CD14-positive monocyte (primary cell): ENCODE results near the gene ACMSD. TPM values are rescaled to one million over a fixed set of nuclear protein-coding genes. Genes with fewer than 3 reads are reported as not detected.

ENCODE experiments used
- DNase-seq, 3 donors: peaks; one replicate each; pipeline ENCODE4 v3.0.0-alpha.2; 2011 to 2022
- H2AFZ ChIP-seq: 2 replicates; pipeline ENCODE4 v1.6.0; 2012; ENCODE audit warnings: mild to moderate bottlenecking, low read depth, low read length, inconsistent platforms; ENCODE audit not compliant: insufficient read depth, poor library complexity, severe bottlenecking
- H3K27ac ChIP-seq, 2 donors: 1 replicate in 1 of 2; 2 replicates in 1 of 2; pipeline ENCODE4 v1.5.1; 2012 to 2013; ENCODE audit warnings: low read length in 2 of 2, control low read depth in 1 of 2, inconsistent platforms in 1 of 2, low read depth in 1 of 2, mild to moderate bottlenecking in 1 of 2
- H3K27me3 ChIP-seq, 2 donors: one replicate each; pipeline versions ENCODE4 v1.6.0 to v1.6.1; 2011 to 2013; ENCODE audit warnings: low read length in 2 of 2; ENCODE audit not compliant: control insufficient read depth in 2 of 2, insufficient read depth in 2 of 2
- H3K36me3 ChIP-seq, 2 donors: replicated peaks in 1 of 2; 1 replicate in 1 of 2; 2 replicates in 1 of 2; pipeline versions ENCODE4 v1.5.1 to v1.6.1; 2012 to 2013; ENCODE audit warnings: low read length in 2 of 2, control low read depth in 1 of 2, inconsistent platforms in 1 of 2, mild to moderate bottlenecking in 1 of 2; ENCODE audit not compliant: insufficient read depth in 2 of 2, control insufficient read depth in 1 of 2
- H3K4me1 ChIP-seq, 2 donors: 1 replicate in 1 of 2; 2 replicates in 1 of 2; pipeline versions ENCODE4 v1.5.1 to v1.6.1; 2012 to 2013; ENCODE audit warnings: low read length in 2 of 2, control low read depth in 1 of 2, inconsistent platforms in 1 of 2, mild to moderate bottlenecking in 1 of 2, moderate library complexity in 1 of 2; ENCODE audit not compliant: insufficient read depth in 2 of 2, control insufficient read depth in 1 of 2
- H3K4me2 ChIP-seq: replicated peaks from 2 replicates; pipeline ENCODE3; 2012; ENCODE audit warnings: low read length, moderate library complexity, mild to moderate bottlenecking; ENCODE audit not compliant: poor library complexity, severe bottlenecking; ENCODE audit errors: extremely low read depth
- H3K4me3 ChIP-seq, 3 experiments: fragments of 200-600 bp in 1 of 3; sonication (generic) in 1 of 3; replicated peaks in 1 of 3; 1 replicate in 2 of 3; 2 replicates in 1 of 3; pipeline ENCODE4 v1.5.1; 2011 to 2013; ENCODE audit warnings: low read length in 3 of 3, mild to moderate bottlenecking in 3 of 3, control low read depth in 2 of 3, low read depth in 2 of 3, inconsistent platforms in 1 of 3, moderate library complexity in 1 of 3
- H3K79me2 ChIP-seq: 2 replicates; pipeline ENCODE4 v1.6.0; 2012; ENCODE audit warnings: mild to moderate bottlenecking, control low read depth, inconsistent platforms, low read length, moderate library complexity; ENCODE audit not compliant: insufficient read depth
- H3K9ac ChIP-seq: 2 replicates; pipeline ENCODE4 v1.6.0; 2017; ENCODE audit warnings: low read length, mild to moderate bottlenecking; ENCODE audit not compliant: insufficient read depth, poor library complexity, severe bottlenecking
- H3K9me3 ChIP-seq, 2 donors: replicated peaks in 1 of 2; 1 replicate in 1 of 2; 2 replicates in 1 of 2; pipeline versions ENCODE4 v1.5.1 to v1.6.1; 2012 to 2013; ENCODE audit warnings: low read length in 2 of 2, control low read depth in 1 of 2; ENCODE audit not compliant: control insufficient read depth in 1 of 2, insufficient read depth in 1 of 2
- H4K20me1 ChIP-seq: 2 replicates; pipeline ENCODE4 v1.6.0; 2012; ENCODE audit warnings: mild to moderate bottlenecking, low read length, control low read depth, moderate library complexity; ENCODE audit not compliant: insufficient read depth
- H3K27ac Mint-ChIP-seq, 7 donors: one replicate each; pipeline ENCODE4 v1.8.0; 2020; ENCODE audit warnings: mild to moderate bottlenecking in 7 of 7, mixed read lengths in 7 of 7, moderate library complexity in 6 of 7, inconsistent platforms in 2 of 7
- H3K27me3 Mint-ChIP-seq, 3 donors: one replicate each; pipeline ENCODE4 v1.8.0; 2021 to 2022; ENCODE audit warnings: low read depth in 3 of 3, mild to moderate bottlenecking in 3 of 3, mixed read lengths in 3 of 3, moderate library complexity in 3 of 3, inconsistent platforms in 1 of 3
- H3K36me3 Mint-ChIP-seq, 2 donors: one replicate each; pipeline ENCODE4 v1.8.0; 2020; ENCODE audit warnings: mixed read lengths in 2 of 2, inconsistent platforms in 1 of 2, mild to moderate bottlenecking in 1 of 2
- H3K4me1 Mint-ChIP-seq: one replicate; pipeline ENCODE4 v1.8.0; 2020; ENCODE audit warnings: mild to moderate bottlenecking, mixed read lengths
- H3K4me3 Mint-ChIP-seq, 2 donors: one replicate each; pipeline ENCODE4 v1.8.0; 2020; ENCODE audit warnings: mild to moderate bottlenecking in 2 of 2, mixed read lengths in 2 of 2, moderate library complexity in 1 of 2
- H3K9me3 Mint-ChIP-seq, 7 donors: one replicate each; pipeline ENCODE4 v1.8.0; 2020 to 2022; ENCODE audit warnings: mixed read lengths in 7 of 7, mild to moderate bottlenecking in 6 of 7, moderate library complexity in 6 of 7, inconsistent platforms in 2 of 7
- WGBS: methylation state at CpG from one replicate; pipeline ENCODE4 v1.1.5; 2013; ENCODE audit warnings: missing lambda C conversion rate; ENCODE audit not compliant: insufficient coverage; 5-methylcytosine and 5-hydroxymethylcytosine counted together
- intact Hi-C, 2 donors: fragments of 100-400 bp; cut with micrococcal nuclease; formaldehyde crosslinking; loops; one replicate each; pipeline versions ENCODE4 v1.15.0 to v1.15.1; 2023
- polyA plus RNA-seq, 3 donors: library from polyadenylated mRNA; depleted of rRNA in 1 of 3; unstranded in 2 of 3; stranded (reverse) in 1 of 3; fragments of 300-500 nt in 2 of 3; fragments of >200 nt in 1 of 3; fragmentation: Illumina TruSeq in 2 of 3; gene quantifications; 1 replicate in 2 of 3; 2 replicates in 1 of 3; pipeline ENCODE4 v1.2.3, GENCODE V29; 2012 to 2021
- TF ChIP-seq, protein P1 (sequence below): fragments of 200-600 bp; IDR thresholded peaks from one replicate; pipeline ENCODE4 v1.8.0; 2022; ENCODE audit warnings: antibody characterized with exemption, mild to moderate bottlenecking

ACMSD gene
- polyA plus RNA-seq, 3 donors: not detected

DNA sequence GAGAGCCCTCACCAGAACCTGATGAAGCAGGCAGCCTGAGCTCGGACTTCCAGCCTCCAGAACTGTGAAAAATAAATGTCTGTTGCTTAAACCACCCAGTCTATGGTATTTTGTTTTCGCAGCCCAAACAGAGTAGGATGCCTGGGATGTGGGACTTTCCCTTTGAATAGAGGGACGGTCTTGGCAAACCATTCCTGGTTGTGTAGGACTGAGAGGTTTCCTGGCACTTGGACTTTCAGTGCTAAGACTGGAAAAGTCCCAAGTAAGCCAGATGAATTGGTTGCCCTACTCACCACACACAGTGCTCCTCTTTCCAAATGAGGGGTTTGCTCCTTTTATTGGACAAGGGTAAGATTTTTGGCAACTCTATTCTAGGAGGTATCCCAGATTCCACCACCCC lies 46.8 kb upstream of the ACMSD start:
- H3K4me1 Mint-ChIP-seq: peaks cover 2% of the 10 kb centered on the region
- TF ChIP-seq, protein P1, sequence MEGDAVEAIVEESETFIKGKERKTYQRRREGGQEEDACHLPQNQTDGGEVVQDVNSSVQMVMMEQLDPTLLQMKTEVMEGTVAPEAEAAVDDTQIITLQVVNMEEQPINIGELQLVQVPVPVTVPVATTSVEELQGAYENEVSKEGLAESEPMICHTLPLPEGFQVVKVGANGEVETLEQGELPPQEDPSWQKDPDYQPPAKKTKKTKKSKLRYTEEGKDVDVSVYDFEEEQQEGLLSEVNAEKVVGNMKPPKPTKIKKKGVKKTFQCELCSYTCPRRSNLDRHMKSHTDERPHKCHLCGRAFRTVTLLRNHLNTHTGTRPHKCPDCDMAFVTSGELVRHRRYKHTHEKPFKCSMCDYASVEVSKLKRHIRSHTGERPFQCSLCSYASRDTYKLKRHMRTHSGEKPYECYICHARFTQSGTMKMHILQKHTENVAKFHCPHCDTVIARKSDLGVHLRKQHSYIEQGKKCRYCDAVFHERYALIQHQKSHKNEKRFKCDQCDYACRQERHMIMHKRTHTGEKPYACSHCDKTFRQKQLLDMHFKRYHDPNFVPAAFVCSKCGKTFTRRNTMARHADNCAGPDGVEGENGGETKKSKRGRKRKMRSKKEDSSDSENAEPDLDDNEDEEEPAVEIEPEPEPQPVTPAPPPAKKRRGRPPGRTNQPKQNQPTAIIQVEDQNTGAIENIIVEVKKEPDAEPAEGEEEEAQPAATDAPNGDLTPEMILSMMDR: no peak
- Histone ChIP-seq H3K9ac (no peak overlapping the region), H3K36me3 (no peaks in the 10 kb centered on the region), H3K4me3 (no peak overlapping the region), H4K20me1 (no peaks in the 10 kb centered on the region), H3K4me2 (no peak overlapping the region), H3K27me3 (peaks cover 0 to 3% of the 10 kb centered on the region in 2 donors), H3K79me2 (no peaks in the 10 kb centered on the region), H3K9me3 (no peaks in the 10 kb centered on the region), H3K27ac (no peak overlapping the region), H3K4me1 (peaks cover under 1 to 1% of the 10 kb centered on the region in 2 donors), H2AFZ (no peak overlapping the region)
- intact Hi-C loops: no loop called here
- peaks cover 2 to 4% (median 2%) of the 10 kb centered on the region in 3 donors for H3K27me3 Mint-ChIP-seq
- peaks cover 0 to 4% (median 2%) of the 10 kb centered on the region in 7 donors for H3K9me3 Mint-ChIP-seq
- no peak for DNase-seq
- H3K27ac Mint-ChIP-seq: no peak overlapping the region
- WGBS: 100% methylated on average over 1 of the region's 3 CpGs
- no peak overlapping the region for H3K4me3 Mint-ChIP-seq
- H3K36me3 Mint-ChIP-seq: no peaks in the 10 kb centered on the region

DNA sequence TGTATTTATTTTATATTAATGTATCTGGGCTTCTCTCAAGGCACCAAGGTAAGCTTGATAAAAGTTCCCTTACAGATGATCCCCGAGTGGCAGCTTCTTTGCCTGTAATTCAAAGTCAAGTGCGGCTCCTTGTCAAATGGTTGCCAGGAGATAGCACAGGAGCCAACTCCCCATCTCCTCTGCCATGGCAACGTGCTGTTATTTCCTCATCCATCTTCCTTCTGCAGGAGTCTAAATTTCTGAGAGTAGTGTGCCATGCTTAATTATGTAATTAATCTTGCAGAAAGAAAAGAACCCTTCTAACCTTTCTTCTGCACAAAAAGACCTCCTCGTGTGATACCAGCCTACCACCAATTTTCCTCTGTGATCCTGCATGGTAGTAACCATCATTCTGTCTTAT lies 46.2 kb upstream of the ACMSD start:
- no peak overlapping the region for H3K27ac ChIP-seq
- TF ChIP-seq, protein P1: no peak
- H3K4me3 ChIP-seq: no peak overlapping the region
- no peaks in the 10 kb centered on the region for H3K36me3 ChIP-seq
- Mint-ChIP-seq H3K4me1 (no peaks in the 10 kb centered on the region), H3K4me3 (no peak overlapping the region), H3K27me3 (peaks cover 2 to 4% (median 2%) of the 10 kb centered on the region in 3 donors), H3K36me3 (no peaks in the 10 kb centered on the region), H3K9me3 (peaks cover 0 to 3% (median 2%) of the 10 kb centered on the region in 7 donors), H3K27ac (no peak overlapping the region)
- no peaks in the 10 kb centered on the region for H3K9me3 ChIP-seq
- no peaks in the 10 kb centered on the region for H4K20me1 ChIP-seq
- peaks cover 0 to 3% of the 10 kb centered on the region in 2 donors for H3K27me3 ChIP-seq
- no peaks in the 10 kb centered on the region for H3K79me2 ChIP-seq
- no peak overlapping the region for H3K4me2 ChIP-seq
- intact Hi-C loops: no loop called here
- no peak overlapping the region for H3K9ac ChIP-seq
- 60% methylated on average over 2 of the region's 4 CpGs for WGBS
- H3K4me1 ChIP-seq: no peaks in the 10 kb centered on the region
- H2AFZ ChIP-seq: no peak overlapping the region
- no peak for DNase-seq
